Loucy (cell line): ENCODE measurements around the gene MEGF6.

Experiments used
- H2AFZ ChIP-seq: fragments of 200-600 bp; sonication (generic); 2 replicates; pipeline ENCODE4 v1.6.0; 2016; ENCODE audit warnings: antibody characterized with exemption, mild to moderate bottlenecking, low read length, moderate library complexity
- H3F3A ChIP-seq: fragments of 200-600 bp; 2 replicates; pipeline ENCODE4 v1.6.0; 2016; ENCODE audit warnings: antibody characterized with exemption, low read depth, mild to moderate bottlenecking
- H3K27me3 ChIP-seq: fragments of 200-600 bp; sonication (generic); 2 replicates; pipeline ENCODE4 v1.6.1; 2014; ENCODE audit warnings: low read length, mild to moderate bottlenecking; ENCODE audit not compliant: insufficient read depth, poor library complexity, severe bottlenecking
- H3K36me3 ChIP-seq: fragments of 200-600 bp; sonication (generic); 2 replicates; pipeline ENCODE4 v1.6.1; 2016; ENCODE audit warnings: low read length; ENCODE audit not compliant: insufficient read depth
- H3K4me1 ChIP-seq: fragments of 200-600 bp; sonication (generic); 2 replicates; pipeline ENCODE4 v1.5.1; 2014; ENCODE audit warnings: low read length, mild to moderate bottlenecking; ENCODE audit not compliant: insufficient read depth, poor library complexity, severe bottlenecking
- H3K4me2 ChIP-seq: fragments of 200-600 bp; sonication (generic); 2 replicates; pipeline ENCODE4 v1.6.0; 2014; ENCODE audit warnings: antibody characterized with exemption, low read length, low read depth, mild to moderate bottlenecking; ENCODE audit not compliant: poor library complexity, severe bottlenecking
- H3K4me3 ChIP-seq: fragments of 200-600 bp; sonication (generic); 2 replicates; pipeline ENCODE4 v1.5.1; 2014; ENCODE audit warnings: low read length, mild to moderate bottlenecking, mixed read lengths; ENCODE audit not compliant: poor library complexity, severe bottlenecking
- H3K79me2 ChIP-seq: fragments of 200-600 bp; sonication (generic); 2 replicates; pipeline ENCODE4 v1.6.1; 2014; ENCODE audit warnings: low read length; ENCODE audit not compliant: insufficient read depth
- H3K9ac ChIP-seq: fragments of 200-600 bp; sonication (generic); 2 replicates; pipeline ENCODE4 v1.6.0; 2014; ENCODE audit warnings: mild to moderate bottlenecking, low read depth, low read length, moderate library complexity; ENCODE audit not compliant: poor library complexity, severe bottlenecking
- H3K9me2 ChIP-seq: fragments of 200-600 bp; sonication (generic); replicated peaks from 2 replicates; pipeline ENCODE4 v1.6.1; 2016; ENCODE audit warnings: low read depth, low read length, mixed read lengths
- H3K9me3 ChIP-seq: fragments of 200-600 bp; sonication (generic); 2 replicates; pipeline ENCODE4 v1.6.1; 2014; ENCODE audit warnings: mild to moderate bottlenecking, antibody characterized with exemption, low read length, low read depth; ENCODE audit not compliant: insufficient read depth
- H4K20me1 ChIP-seq: fragments of 200-600 bp; sonication (generic); 2 replicates; pipeline ENCODE4 v1.6.0; 2014; ENCODE audit warnings: antibody characterized with exemption, low read length, mild to moderate bottlenecking; ENCODE audit not compliant: insufficient read depth, poor library complexity, severe bottlenecking
- EZH2phosphoT487 ChIP-seq: fragments of 200-600 bp; IDR thresholded peaks from 2 replicates; pipeline ENCODE4 v1.6.1; 2018; ENCODE audit warnings: antibody characterized with exemption, mild to moderate bottlenecking, moderate library complexity, borderline replicate concordance
- TF ChIP-seq, protein P1 (sequence below): fragments of 200-600 bp; sonication (generic); conservative IDR thresholded peaks from 2 replicates; pipeline ENCODE4 v1.5.1; 2014; ENCODE audit warnings: mild to moderate bottlenecking, antibody characterized with exemption, low read length

Gene MEGF6

DNA sequence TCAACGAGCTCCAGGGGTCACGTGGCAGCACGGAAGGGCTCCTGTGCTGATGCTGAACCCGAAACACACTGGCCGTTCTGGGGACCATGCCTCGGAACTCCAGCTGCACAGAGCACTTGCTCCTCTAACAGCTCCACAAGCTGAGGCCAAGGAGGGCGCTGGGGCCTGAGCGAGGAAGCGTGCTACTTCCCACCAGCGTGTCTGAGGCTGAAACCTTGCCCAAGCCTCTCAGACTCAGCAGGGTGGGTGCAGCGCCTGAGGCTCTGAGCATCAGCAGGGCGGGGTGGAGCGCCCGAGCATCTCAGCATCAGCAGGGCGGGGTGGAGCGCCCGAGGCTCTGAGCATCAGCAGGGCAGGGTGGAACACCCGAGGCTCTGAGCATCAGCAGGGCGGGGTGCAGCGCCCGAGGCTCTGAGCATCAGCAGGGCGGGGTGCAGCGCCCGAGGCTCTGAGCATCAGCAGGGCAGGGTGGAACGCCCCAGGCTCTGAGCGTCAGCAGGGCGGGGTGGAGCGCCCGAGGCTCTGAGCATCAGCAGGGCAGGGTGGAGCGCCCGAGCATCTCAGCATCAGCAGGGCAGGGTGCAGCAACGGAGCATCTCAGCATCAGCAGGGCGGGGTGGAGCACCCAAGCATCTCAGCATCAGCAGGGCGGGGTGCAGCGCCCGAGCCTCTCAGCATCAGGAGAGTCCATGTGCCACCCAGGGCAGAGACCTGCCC is 29.0 kb upstream of the MEGF6 start:
- Histone ChIP-seq H3K9me3 (no peaks in the 10 kb centered on the region), H3K9me2 (no peaks in the 10 kb centered on the region), H2AFZ (no peak overlapping the region), H3F3A (no peaks in the 10 kb centered on the region), H3K9ac (no peak overlapping the region), H4K20me1 (no peaks in the 10 kb centered on the region), H3K79me2 (no peaks in the 10 kb centered on the region), H3K4me3 (no peak overlapping the region), H3K4me2 (no peak overlapping the region), H3K27me3 (no peaks in the 10 kb centered on the region), H3K4me1 (no peaks in the 10 kb centered on the region), H3K36me3 (peaks cover 33% of the 10 kb centered on the region; the same call in 1 of the 2 replicates)
- TF ChIP-seq, protein P1, sequence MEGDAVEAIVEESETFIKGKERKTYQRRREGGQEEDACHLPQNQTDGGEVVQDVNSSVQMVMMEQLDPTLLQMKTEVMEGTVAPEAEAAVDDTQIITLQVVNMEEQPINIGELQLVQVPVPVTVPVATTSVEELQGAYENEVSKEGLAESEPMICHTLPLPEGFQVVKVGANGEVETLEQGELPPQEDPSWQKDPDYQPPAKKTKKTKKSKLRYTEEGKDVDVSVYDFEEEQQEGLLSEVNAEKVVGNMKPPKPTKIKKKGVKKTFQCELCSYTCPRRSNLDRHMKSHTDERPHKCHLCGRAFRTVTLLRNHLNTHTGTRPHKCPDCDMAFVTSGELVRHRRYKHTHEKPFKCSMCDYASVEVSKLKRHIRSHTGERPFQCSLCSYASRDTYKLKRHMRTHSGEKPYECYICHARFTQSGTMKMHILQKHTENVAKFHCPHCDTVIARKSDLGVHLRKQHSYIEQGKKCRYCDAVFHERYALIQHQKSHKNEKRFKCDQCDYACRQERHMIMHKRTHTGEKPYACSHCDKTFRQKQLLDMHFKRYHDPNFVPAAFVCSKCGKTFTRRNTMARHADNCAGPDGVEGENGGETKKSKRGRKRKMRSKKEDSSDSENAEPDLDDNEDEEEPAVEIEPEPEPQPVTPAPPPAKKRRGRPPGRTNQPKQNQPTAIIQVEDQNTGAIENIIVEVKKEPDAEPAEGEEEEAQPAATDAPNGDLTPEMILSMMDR = no peak
- no peak for TF ChIP-seq EZH2phosphoT487

DNA sequence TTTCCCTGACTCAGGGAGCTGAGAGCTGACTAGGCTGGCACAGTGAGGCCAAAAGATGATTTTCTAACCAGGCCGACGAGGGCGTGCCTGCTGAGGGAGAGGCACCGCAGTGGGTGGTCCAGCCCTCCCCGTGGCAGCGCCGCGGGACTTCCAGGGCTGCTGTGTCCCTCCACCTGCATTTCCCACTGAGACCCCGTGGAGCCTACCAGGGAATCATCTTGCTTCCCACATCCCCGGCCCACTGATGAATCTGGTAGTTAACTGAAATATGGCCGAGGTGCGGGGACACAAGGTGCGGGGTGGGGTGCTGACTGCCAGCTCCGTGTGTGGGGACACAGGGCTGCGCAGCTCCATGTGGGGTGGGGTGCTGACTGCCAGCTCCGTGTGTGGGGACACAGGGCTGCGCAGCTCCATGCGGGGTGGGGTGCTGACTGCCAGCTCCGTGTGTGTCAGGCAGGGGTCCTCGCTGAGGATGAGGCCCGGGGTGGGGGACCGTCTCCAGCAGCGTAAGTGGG is 28.1 kb upstream of the MEGF6 start:
- peaks cover 40% of the 10 kb centered on the region; the same call in 1 of the 2 replicates for H3K36me3 ChIP-seq

DNA sequence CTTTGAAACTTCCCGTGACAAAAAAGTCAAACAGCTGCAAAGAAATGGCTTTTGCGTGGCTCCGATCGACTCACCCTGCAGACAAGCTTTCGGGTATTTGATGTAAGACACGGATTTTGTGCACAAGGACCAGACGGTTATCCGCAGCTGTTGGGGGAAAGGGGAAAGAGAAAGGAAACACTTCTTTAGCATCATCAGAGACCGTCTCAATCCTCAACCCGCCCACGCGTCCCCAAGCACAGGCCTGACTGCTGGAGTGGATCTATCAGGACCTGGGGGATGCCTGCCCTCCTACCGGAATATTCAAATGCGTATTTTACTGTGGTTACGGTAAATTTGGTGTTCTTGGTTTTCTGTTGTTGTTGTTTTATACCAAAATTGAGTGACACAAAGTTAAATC is 27.4 kb upstream of the MEGF6 start:
- Histone ChIP-seq H2AFZ (no peak overlapping the region), H3F3A (no peaks in the 10 kb centered on the region), H3K9me3 (no peaks in the 10 kb centered on the region), H3K27me3 (no peaks in the 10 kb centered on the region), H3K4me1 (no peaks in the 10 kb centered on the region), H3K79me2 (no peaks in the 10 kb centered on the region), H3K4me2 (no peak overlapping the region), H3K9me2 (no peaks in the 10 kb centered on the region), H3K4me3 (no peak overlapping the region), H3K9ac (no peak overlapping the region), H4K20me1 (no peaks in the 10 kb centered on the region), H3K36me3 (peaks cover 48% of the 10 kb centered on the region; the same call in 1 of the 2 replicates)
- TF ChIP-seq EZH2phosphoT487 = no peak
- TF ChIP-seq, protein P1 = no peak

More for the DNA sequence above, 28.1 kb upstream of the MEGF6 start:
- Histone ChIP-seq H3F3A (no peaks in the 10 kb centered on the region), H3K9me3 (no peaks in the 10 kb centered on the region), H4K20me1 (no peaks in the 10 kb centered on the region), H3K9ac (no peak overlapping the region), H2AFZ (no peak overlapping the region), H3K79me2 (no peaks in the 10 kb centered on the region), H3K4me3 (no peak overlapping the region), H3K9me2 (no peaks in the 10 kb centered on the region), H3K4me1 (no peaks in the 10 kb centered on the region), H3K27me3 (no peaks in the 10 kb centered on the region), H3K4me2 (no peak overlapping the region)
- TF ChIP-seq EZH2phosphoT487 = no peak
- TF ChIP-seq, protein P1 = no peak
